HCT116 (cell line): ENCODE measurements around the gene MAEA. TPM values are rescaled to one million over a fixed set of nuclear protein-coding genes. Genes with fewer than 3 reads are reported as not detected.

Experiments
- ATAC-seq: fragments of 200-7000 bp; cut with Tn5 transposase; 2 replicates; pipeline ENCODE4 v1.9.1; 2020; ENCODE audit warnings: mild to moderate bottlenecking, moderate library complexity
- BruUV-seq: library from RNA; stranded (reverse); fragments of 400-500 nt; replicated peaks from 2 replicates; lab custom pipeline; 2021; lab: Mats Ljungman, UMichigan
- CTCF ChIA-PET: fragments of 300-600 bp; sonication (Branson Sonifier 250); formaldehyde crosslinking; loops from one replicate; lab custom pipeline; 2021; ENCODE audit warnings: antibody characterized with exemption; lab: Charles Lee
- POLR2A ChIA-PET: fragments of 300-600, 350-600 bp; sonication (Branson Sonifier 250); formaldehyde crosslinking; loops from one replicate; lab custom pipeline; 2021; ENCODE audit warnings: antibody characterized with exemption; lab: Charles Lee
- RAD21 ChIA-PET, 2 experiments: fragments of 300-600 bp; sonication (Branson Sonifier 250); formaldehyde crosslinking; loops; one replicate each; lab custom pipeline; 2023; ENCODE audit warnings: low total read pairs in 2 of 2; ENCODE audit not compliant: uncharacterized antibody in 2 of 2, unreplicated experiment in 2 of 2, low non-redundant PET in 1 of 2; lab: Charles Lee
- DNase-seq: peaks from one replicate; pipeline ENCODE4 v3.0.0-alpha.2; 2010; ENCODE audit warnings: low read depth, low spot score
- H2AFZ ChIP-seq: fragments of 200-600 bp; shearing (Covaris generic), sonication (generic); 2 replicates; pipeline ENCODE4 v1.6.1; 2017; ENCODE audit warnings: low read depth, mixed run types, mixed read lengths, antibody characterized with exemption, low read length; ENCODE audit not compliant: poor library complexity, severe bottlenecking
- H3K27ac ChIP-seq: 2 replicates; pipeline ENCODE4 v1.5.1; 2012; ENCODE audit warnings: low read depth, low read length
- H3K27me3 ChIP-seq: fragments of 200-600 bp; sonication (generic); 2 replicates; pipeline ENCODE4 v1.6.1; 2016; ENCODE audit warnings: mixed run types, low read length, mixed read lengths; ENCODE audit not compliant: insufficient read depth
- H3K36me3 ChIP-seq, 2 experiments: fragments of 200-500 bp in 1 of 2; fragments of 200-600 bp in 1 of 2; sonication (Bioruptor generic) in 1 of 2; sonication (generic) in 1 of 2; 2 replicates each; pipeline versions ENCODE4 v1.5.1 to v1.6.1; 2014 to 2016; ENCODE audit warnings: low read length in 2 of 2, inconsistent platforms in 1 of 2, mixed read lengths in 1 of 2, mixed run types in 1 of 2; ENCODE audit not compliant: insufficient read depth in 2 of 2, control insufficient read depth in 1 of 2
- H3K4me1 ChIP-seq, 2 experiments: fragments of 200-600 bp in 1 of 2; sonication (generic) in 1 of 2; 2 replicates each; pipeline versions ENCODE4 v1.5.1 to v1.6.1; 2012 to 2017; ENCODE audit warnings: low read length in 2 of 2, inconsistent platforms in 1 of 2, mild to moderate bottlenecking in 1 of 2, mixed read lengths in 1 of 2, mixed run types in 1 of 2, moderate library complexity in 1 of 2; ENCODE audit not compliant: insufficient read depth in 2 of 2, control insufficient read depth in 1 of 2
- H3K4me2 ChIP-seq: fragments of 200-600 bp; sonication (generic); 2 replicates; pipeline ENCODE4 v1.6.1; 2017; ENCODE audit warnings: mixed run types, low read length, mixed read lengths
- H3K4me3 ChIP-seq, 2 experiments: fragments of 200-600 bp in 1 of 2; sonication (generic) in 1 of 2; replicated peaks in 1 of 2; 2 replicates each; pipeline ENCODE4 v1.5.1; 2011 to 2016; ENCODE audit warnings: low read length in 2 of 2, control low read depth in 1 of 2, low read depth in 1 of 2, mild to moderate bottlenecking in 1 of 2, mixed read lengths in 1 of 2, mixed run types in 1 of 2
- H3K79me2 ChIP-seq: fragments of 200-600 bp; sonication (generic); 2 replicates; pipeline ENCODE4 v1.6.1; 2017; ENCODE audit warnings: mild to moderate bottlenecking, mixed run types, low read length, moderate library complexity, mixed read lengths; ENCODE audit not compliant: insufficient read depth
- H3K9ac ChIP-seq: fragments of 200-600 bp; sonication (generic); 2 replicates; pipeline ENCODE4 v1.6.1; 2016; ENCODE audit warnings: low read length, mixed read lengths
- H3K9me2 ChIP-seq: fragments of 200-600 bp; sonication (generic), shearing (Covaris generic); 2 replicates; pipeline ENCODE4 v1.6.1; 2017; ENCODE audit warnings: mixed run types, mild to moderate bottlenecking, moderate library complexity; ENCODE audit not compliant: insufficient read depth
- H3K9me3 ChIP-seq, 2 experiments: fragments of 200-500 bp in 1 of 2; fragments of 200-600 bp in 1 of 2; sonication (Bioruptor generic) in 1 of 2; sonication (generic) in 1 of 2; 2 replicates each; pipeline ENCODE4 v1.6.1; 2014 to 2017; ENCODE audit warnings: low read length in 2 of 2, mixed read lengths in 2 of 2, inconsistent platforms in 1 of 2, low read depth in 1 of 2, mild to moderate bottlenecking in 1 of 2, mixed run types in 1 of 2, moderate library complexity in 1 of 2; ENCODE audit not compliant: control insufficient read depth in 1 of 2, insufficient read depth in 1 of 2
- H4K20me1 ChIP-seq: fragments of 200-600 bp; sonication (generic), shearing (Covaris generic); 2 replicates; pipeline ENCODE4 v1.6.1; 2017; ENCODE audit warnings: mixed run types, mild to moderate bottlenecking, moderate library complexity; ENCODE audit not compliant: insufficient read depth
- ATF3 ChIP-seq: IDR thresholded peaks from 2 replicates; pipeline ENCODE4 v1.6.1; 2012
- CEBPB ChIP-seq: IDR thresholded peaks from 2 replicates; pipeline ENCODE4 v1.6.1; 2012; ENCODE audit warnings: low read depth
- EGR1 ChIP-seq: IDR thresholded peaks from 2 replicates; pipeline ENCODE4 v1.6.1; 2012; ENCODE audit warnings: low read depth
- ELF1 ChIP-seq: IDR thresholded peaks from 2 replicates; pipeline ENCODE4 v1.6.1; 2012; ENCODE audit warnings: low read depth, borderline replicate concordance
- EZH2 ChIP-seq: fragments of 200-600 bp; sonication (generic); IDR thresholded peaks from 2 replicates; pipeline ENCODE4 v1.6.1; 2017; ENCODE audit warnings: antibody characterized with exemption, mixed run types
- EZH2phosphoT487 ChIP-seq: fragments of 200-600 bp; IDR thresholded peaks from 2 replicates; pipeline ENCODE4 v1.6.1; 2018; ENCODE audit warnings: antibody characterized with exemption, borderline replicate concordance
- FOSL1 ChIP-seq: IDR thresholded peaks from 2 replicates; pipeline ENCODE4 v1.6.1; 2012; ENCODE audit warnings: low read depth
- POLR2A ChIP-seq: IDR thresholded peaks from 2 replicates; pipeline ENCODE4 v1.7.0; 2011; ENCODE audit warnings: borderline replicate concordance; ENCODE audit not compliant: insufficient read depth, insufficient read length; ENCODE audit errors: extremely low read depth
- POLR2AphosphoS5 ChIP-seq: IDR thresholded peaks from 2 replicates; pipeline ENCODE4 v1.6.1; 2011; ENCODE audit warnings: mild to moderate bottlenecking, low read depth, low read length, moderate library complexity
- RAD21 ChIP-seq: IDR thresholded peaks from 2 replicates; pipeline ENCODE4 v1.6.1; 2012; ENCODE audit warnings: low read depth, mild to moderate bottlenecking
- SIN3A ChIP-seq: IDR thresholded peaks from 2 replicates; pipeline ENCODE4 v1.6.1; 2012; ENCODE audit warnings: low read depth
- SP1 ChIP-seq: IDR thresholded peaks from 2 replicates; pipeline ENCODE4 v1.6.1; 2012; ENCODE audit warnings: low read depth
- SRF ChIP-seq: IDR thresholded peaks from 2 replicates; pipeline ENCODE4 v1.6.1; 2012; ENCODE audit warnings: low read depth
- YY1 ChIP-seq: IDR thresholded peaks from 2 replicates; pipeline ENCODE4 v1.6.1; 2011; ENCODE audit warnings: low read length, low read depth, moderate library complexity, mild to moderate bottlenecking; ENCODE audit not compliant: insufficient replicate concordance; ENCODE audit errors: extremely low read depth
- intact Hi-C: fragments of 100-400 bp; cut with micrococcal nuclease; formaldehyde crosslinking; loops from 2 replicates; pipeline ENCODE4 v1.10.0; 2022
- total RNA-seq: library from RNA; stranded (reverse); gene quantifications from one replicate; pipeline ENCODE4 v1.2.1, GENCODE V29; 2021; ENCODE audit not compliant: unreplicated experiment
- TF ChIP-seq, protein P1 (sequence below): IDR thresholded peaks from 2 replicates; pipeline ENCODE4 v1.6.1; 2012; ENCODE audit warnings: low read depth

Gene MAEA
- total RNA-seq, 1 experiment from 2014 or later, result 88.3 TPM

- CTCF ChIA-PET, result no interaction called here
- no peak for ATAC-seq
- Histone ChIP-seq H3K9me2 (no peaks in the 10 kb centered on the region), H3K9ac (no peak overlapping the region), H3K36me3 (no peaks in the 10 kb centered on the region), H3K27ac (no peak overlapping the region), H3K9me3 (0 out of 4 replicates have a peak, but pooled peaks cover 3 to 5% of the 10 kb centered on the region in 2 experiments), H3K4me3 (no peak overlapping the region), H4K20me1 (no peaks in the 10 kb centered on the region), H2AFZ (no peak overlapping the region), H3K27me3 (no peaks in the 10 kb centered on the region), H3K4me2 (no peak overlapping the region), H3K4me1 (no peaks in the 10 kb centered on the region), H3K79me2 (no peaks in the 10 kb centered on the region)
- no peak for DNase-seq
- BruUV-seq, result no TSS peak
- intact Hi-C loops, result no loop called here
- POLR2A ChIA-PET, result no interaction called here
- RAD21 ChIA-PET, result no interaction called here
- TF ChIP-seq RAD21 (no peak), FOSL1 (no peak), EZH2 (no peak)
These were observed 29.1 kb upstream of the MAEA start for GRCh38 chr4:1260418-1261106.

GRCh38 chr4:1261107-1261928, 28.4 kb upstream of the MAEA start:
- RAD21 ChIA-PET, result no interaction called here
- Histone ChIP-seq H2AFZ (no peak overlapping the region), H3K4me1 (no peaks in the 10 kb centered on the region), H3K36me3 (no peaks in the 10 kb centered on the region), H4K20me1 (no peaks in the 10 kb centered on the region), H3K27ac (no peak overlapping the region), H3K4me3 (no peak overlapping the region), H3K9me3 (0 out of 4 replicates have a peak, but pooled peaks cover 0 to 3% of the 10 kb centered on the region in 2 experiments), H3K9ac (no peak overlapping the region), H3K79me2 (no peaks in the 10 kb centered on the region), H3K27me3 (no peaks in the 10 kb centered on the region), H3K9me2 (no peaks in the 10 kb centered on the region), H3K4me2 (no peak overlapping the region)
- POLR2A ChIA-PET, result no interaction called here
- CTCF ChIA-PET, result no interaction called here
- BruUV-seq, result no TSS peak
- ATAC-seq, result no peak
- intact Hi-C loops, result no loop called here
- DNase-seq, result no peak
- TF ChIP-seq EZH2phosphoT487 (no peak), SP1 (no peak), YY1 (no peak), POLR2AphosphoS5 (no peak), RAD21 (no peak), POLR2A (no peak), EGR1 (no peak), ELF1 (no peak), ATF3 (no peak), SIN3A (no peak), EZH2 (no peak), CEBPB (no peak), SRF (no peak)
- TF ChIP-seq, protein P1, sequence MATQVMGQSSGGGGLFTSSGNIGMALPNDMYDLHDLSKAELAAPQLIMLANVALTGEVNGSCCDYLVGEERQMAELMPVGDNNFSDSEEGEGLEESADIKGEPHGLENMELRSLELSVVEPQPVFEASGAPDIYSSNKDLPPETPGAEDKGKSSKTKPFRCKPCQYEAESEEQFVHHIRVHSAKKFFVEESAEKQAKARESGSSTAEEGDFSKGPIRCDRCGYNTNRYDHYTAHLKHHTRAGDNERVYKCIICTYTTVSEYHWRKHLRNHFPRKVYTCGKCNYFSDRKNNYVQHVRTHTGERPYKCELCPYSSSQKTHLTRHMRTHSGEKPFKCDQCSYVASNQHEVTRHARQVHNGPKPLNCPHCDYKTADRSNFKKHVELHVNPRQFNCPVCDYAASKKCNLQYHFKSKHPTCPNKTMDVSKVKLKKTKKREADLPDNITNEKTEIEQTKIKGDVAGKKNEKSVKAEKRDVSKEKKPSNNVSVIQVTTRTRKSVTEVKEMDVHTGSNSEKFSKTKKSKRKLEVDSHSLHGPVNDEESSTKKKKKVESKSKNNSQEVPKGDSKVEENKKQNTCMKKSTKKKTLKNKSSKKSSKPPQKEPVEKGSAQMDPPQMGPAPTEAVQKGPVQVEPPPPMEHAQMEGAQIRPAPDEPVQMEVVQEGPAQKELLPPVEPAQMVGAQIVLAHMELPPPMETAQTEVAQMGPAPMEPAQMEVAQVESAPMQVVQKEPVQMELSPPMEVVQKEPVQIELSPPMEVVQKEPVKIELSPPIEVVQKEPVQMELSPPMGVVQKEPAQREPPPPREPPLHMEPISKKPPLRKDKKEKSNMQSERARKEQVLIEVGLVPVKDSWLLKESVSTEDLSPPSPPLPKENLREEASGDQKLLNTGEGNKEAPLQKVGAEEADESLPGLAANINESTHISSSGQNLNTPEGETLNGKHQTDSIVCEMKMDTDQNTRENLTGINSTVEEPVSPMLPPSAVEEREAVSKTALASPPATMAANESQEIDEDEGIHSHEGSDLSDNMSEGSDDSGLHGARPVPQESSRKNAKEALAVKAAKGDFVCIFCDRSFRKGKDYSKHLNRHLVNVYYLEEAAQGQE, result no peak
